CD4-positive, alpha-beta memory T cell (primary cell): ENCODE results near the gene KIAA0586. TPM values are rescaled to one million over a fixed set of nuclear protein-coding genes. Genes with fewer than 3 reads are reported as not detected.

ENCODE experiments used
- CTCF ChIA-PET: fragments of 350-600 bp; sonication (Branson Sonifier 250); formaldehyde crosslinking; loops from one replicate; lab custom pipeline; 2021; ENCODE audit warnings: inconsistent platforms; ENCODE audit not compliant: partially characterized antibody; lab: Charles Lee
- POLR2A ChIA-PET: fragments of 350-600 bp; sonication (Branson Sonifier 250); formaldehyde crosslinking; loops from one replicate; lab custom pipeline; 2021; ENCODE audit not compliant: partially characterized antibody; lab: Charles Lee
- DNase-seq, 5 donors: peaks; one replicate each; pipeline versions ENCODE4 v3.0.0 to v3.0.0-alpha.2; 2020 to 2022; ENCODE audit warnings: mixed read lengths in 1 of 5
- H3K27ac ChIP-seq: one replicate; pipeline ENCODE4 v1.7.0; 2013; ENCODE audit warnings: low read depth, low read length
- H3K27me3 ChIP-seq: 2 replicates; pipeline ENCODE4 v1.7.0; 2013; ENCODE audit warnings: mild to moderate bottlenecking, low read length, moderate library complexity; ENCODE audit not compliant: insufficient read depth
- H3K36me3 ChIP-seq: 2 replicates; pipeline ENCODE4 v1.7.0; 2013; ENCODE audit warnings: mild to moderate bottlenecking, low read length, moderate library complexity; ENCODE audit not compliant: insufficient read depth
- H3K4me1 ChIP-seq: 2 replicates; pipeline ENCODE4 v1.7.0; 2013; ENCODE audit warnings: mild to moderate bottlenecking, low read length, moderate library complexity; ENCODE audit not compliant: insufficient read depth
- H3K4me3 ChIP-seq, 2 donors: one replicate each; pipeline ENCODE4 v1.7.0; 2013; ENCODE audit warnings: low read length in 2 of 2, mild to moderate bottlenecking in 1 of 2
- H3K9me3 ChIP-seq, 2 donors: one replicate each; pipeline ENCODE4 v1.7.0; 2013; ENCODE audit warnings: low read length in 2 of 2, control low read depth in 1 of 2; ENCODE audit not compliant: control insufficient read depth in 1 of 2
- H3K27ac Mint-ChIP-seq, 7 donors: one replicate each; pipeline ENCODE4 v1.8.0; 2020 to 2021; ENCODE audit warnings: mixed read lengths in 7 of 7, mild to moderate bottlenecking in 6 of 7, inconsistent platforms in 3 of 7, moderate library complexity in 3 of 7
- H3K27me3 Mint-ChIP-seq, 2 donors: one replicate each; pipeline ENCODE4 v1.8.0; 2020 to 2021; ENCODE audit warnings: mixed read lengths in 2 of 2
- H3K36me3 Mint-ChIP-seq, 2 donors: one replicate each; pipeline ENCODE4 v1.8.0; 2020 to 2021; ENCODE audit warnings: mixed read lengths in 2 of 2, inconsistent platforms in 1 of 2, mild to moderate bottlenecking in 1 of 2
- H3K4me1 Mint-ChIP-seq, 4 donors: one replicate each; pipeline ENCODE4 v1.8.0; 2020 to 2021; ENCODE audit warnings: mixed read lengths in 4 of 4, mild to moderate bottlenecking in 1 of 4
- H3K4me3 Mint-ChIP-seq, 8 donors: one replicate each; pipeline ENCODE4 v1.8.0; 2020 to 2021; ENCODE audit warnings: mixed read lengths in 8 of 8, mild to moderate bottlenecking in 7 of 8, moderate library complexity in 6 of 8, inconsistent platforms in 3 of 8
- H3K9me3 Mint-ChIP-seq, 8 donors: one replicate each; pipeline ENCODE4 v1.8.0; 2020 to 2021; ENCODE audit warnings: mixed read lengths in 8 of 8, mild to moderate bottlenecking in 5 of 8, inconsistent platforms in 3 of 8, moderate library complexity in 1 of 8
- intact Hi-C: fragments of 100-400 bp; cut with micrococcal nuclease; formaldehyde crosslinking; loops from one replicate; pipeline ENCODE4 v1.15.1; 2023
- polyA plus RNA-seq, 2 donors: library from polyadenylated mRNA; unstranded; fragments of 300-500 nt; fragmentation: Illumina TruSeq; gene quantifications; one replicate each; pipeline ENCODE4 v1.2.3, GENCODE V29; 2021
- total RNA-seq, 2 experiments: library from RNA; stranded (reverse); gene quantifications; one replicate each; pipeline ENCODE4 v1.2.3, GENCODE V29; 2021

KIAA0586 gene
- total and polyA plus RNA-seq, 4 experiments from 2014 or later, result 13.7 to 48.2 (median 34.0) TPM

DNA sequence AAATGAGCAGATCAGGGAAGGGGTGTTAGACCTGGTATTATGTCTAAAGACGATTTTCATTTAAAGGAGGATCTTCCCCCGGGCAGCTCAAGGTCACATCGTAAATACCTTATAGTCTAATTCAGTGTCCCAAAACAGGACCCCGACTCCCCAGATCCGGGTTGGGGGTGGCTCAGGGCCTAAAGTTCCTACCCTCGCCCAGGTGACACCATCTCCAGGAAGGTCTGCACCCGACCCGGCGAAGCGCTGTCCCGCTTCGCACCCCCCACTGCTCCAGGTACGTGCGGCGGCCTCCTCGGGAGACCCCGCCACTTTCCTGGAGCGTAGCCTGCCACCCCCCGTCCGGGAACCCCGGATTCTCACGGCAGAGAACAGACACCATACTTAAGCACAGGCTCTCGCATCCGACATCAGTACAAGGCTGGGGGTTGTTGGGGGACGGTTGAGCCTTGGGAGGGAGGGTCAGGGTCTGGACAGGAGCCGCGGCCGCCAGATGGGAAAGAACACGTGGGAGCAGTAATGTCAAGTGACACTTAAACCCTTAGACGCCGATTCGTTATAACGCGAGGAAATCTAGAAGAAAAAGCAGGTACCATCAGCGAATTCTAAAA lies 744 bp upstream of the KIAA0586 start:
- H3K4me1 Mint-ChIP-seq, result peaks cover 23 to 64% (median 43%) of the 10 kb centered on the region in 4 donors

GRCh38 chr14:58428118-58428683 lies 682 bp downstream of the KIAA0586 start:
- peaks cover 39% of the 10 kb centered on the region for H3K4me1 ChIP-seq
- peak overlapping the region; percentile 90 to 96 for H3K4me3 ChIP-seq
- Mint-ChIP-seq H3K4me3 (peak overlapping the region; percentile 91 to 97 (median 94)), H3K27ac (peak overlapping the region; percentile 94 to 100 (median 98)), H3K27me3 (peaks cover 0 to 2% of the 10 kb centered on the region in 2 donors), H3K9me3 (peaks cover 0 to 4% (median 0%) of the 10 kb centered on the region in 8 donors), H3K36me3 (peaks cover 12 to 37% of the 10 kb centered on the region in 2 donors), H3K4me1 (peaks cover 23 to 67% (median 44%) of the 10 kb centered on the region in 4 donors)
- no peaks in the 10 kb centered on the region for H3K27me3 ChIP-seq
- DNase-seq, result peak in 2 of 5 donors; percentile 33 to 35
- H3K27ac ChIP-seq, result peak overlapping the region; percentile 88
- ChIA-PET CTCF (interaction anchor here (0.5 to 5.6 kb wide), 6 partner anchors 14 to 1159 kb away, joined by 3 to 49 read pairs (median 3); partner anchors contain the start of genes AP5M1, ARID4A, EXOC5 and TOMM20L), POLR2A (interaction anchor here (0.9 to 3.1 kb wide), 20 partner anchors 12 to 1159 kb away, joined by 3 to 68 read pairs (median 4); partner anchors contain the start of genes ACTR10, AP5M1, ARID4A and DAAM1)
- H3K36me3 ChIP-seq, result peaks cover 5% of the 10 kb centered on the region
- intact Hi-C loops, result loop anchor here (5.0 kb wide), 1 partner anchor 1036 kb away; the partner anchor contains the start of gene NAA30
- H3K9me3 ChIP-seq, result no peaks in the 10 kb centered on the region

More for the DNA sequence above, 744 bp upstream of the KIAA0586 start:
- H3K9me3 ChIP-seq, result no peaks in the 10 kb centered on the region
- H3K36me3 ChIP-seq, result peaks cover 4% of the 10 kb centered on the region
- Mint-ChIP-seq H3K36me3 (peaks cover 8 to 35% of the 10 kb centered on the region in 2 donors), H3K4me3 (peak overlapping the region; percentile 91 to 97 (median 94)), H3K9me3 (peaks cover 0 to 4% (median 0%) of the 10 kb centered on the region in 8 donors), H3K27ac (peak overlapping the region; percentile 94 to 100 (median 98)), H3K27me3 (peaks cover 0 to 2% of the 10 kb centered on the region in 2 donors)
- DNase-seq, result peak in 1 of 5 donors; percentile 58
- POLR2A ChIA-PET, result interaction anchor here (0.5 to 3.1 kb wide), 21 partner anchors 14 to 1822 kb away, joined by 3 to 68 read pairs (median 5); partner anchors contain the start of genes ACTR10, AP5M1, ARID4A and EXOC5
- H3K4me3 ChIP-seq, result peak overlapping the region; percentile 90 to 91
- peaks cover 39% of the 10 kb centered on the region for H3K4me1 ChIP-seq
- peak overlapping the region; percentile 88 for H3K27ac ChIP-seq
- intact Hi-C loops, result loop anchor here (1.0 to 5.0 kb wide), 11 partner anchors 31 to 1822 kb away; partner anchors contain the start of genes ARID4A, DAAM1, JKAMP and L3HYPDH
- no peaks in the 10 kb centered on the region for H3K27me3 ChIP-seq
- CTCF ChIA-PET, result interaction anchor here (1.0 to 5.6 kb wide), 6 partner anchors 9 to 1158 kb away, joined by 3 to 49 read pairs (median 3); partner anchors contain the start of genes AP5M1, ARID4A, EXOC5 and TOMM20L

GRCh38 chr14:58430156-58430555 lies 2.6 kb downstream of the KIAA0586 start:
- peaks cover 0 to 2% of the 10 kb centered on the region in 2 donors for H3K27me3 Mint-ChIP-seq
- POLR2A ChIA-PET, result interaction anchor here (1.1 kb wide), 1 partner anchor 132 kb away, joined by 3 read pairs; the partner anchor contains the start of gene ARID4A
- Histone ChIP-seq H3K9me3 (no peaks in the 10 kb centered on the region), H3K4me1 (peaks cover 39% of the 10 kb centered on the region), H3K27ac (no peak overlapping the region), H3K36me3 (peaks cover 18% of the 10 kb centered on the region), H3K27me3 (no peaks in the 10 kb centered on the region), H3K4me3 (no peak overlapping the region)
- CTCF ChIA-PET, result interaction anchor here (0.7 to 1.6 kb wide), 2 partner anchors 34 to 1016 kb away, joined by 3 to 10 read pairs; no protein-coding TSS in a partner anchor
- H3K9me3 Mint-ChIP-seq, result peaks cover 0 to 4% (median 0%) of the 10 kb centered on the region in 8 donors
- no peak for DNase-seq
- intact Hi-C loops, result no loop called here
- peaks cover 24 to 41% of the 10 kb centered on the region in 2 donors for H3K36me3 Mint-ChIP-seq
- H3K4me3 Mint-ChIP-seq, result peak overlapping the region in 3 of 8 donors; percentile 32 to 70 (median 50)
- peak overlapping the region in 2 of 7 donors; percentile 51 to 94 for H3K27ac Mint-ChIP-seq
- peaks cover 18 to 55% (median 33%) of the 10 kb centered on the region in 4 donors for H3K4me1 Mint-ChIP-seq

- H3K27me3 ChIP-seq, result no peaks in the 10 kb centered on the region
- no peak overlapping the region for H3K4me3 ChIP-seq
- Mint-ChIP-seq H3K4me3 (no peak overlapping the region), H3K27ac (peak overlapping the region in 1 of 7 donors; percentile 43), H3K9me3 (no peaks in the 10 kb centered on the region), H3K27me3 (no peaks in the 10 kb centered on the region), H3K36me3 (peaks cover 49 to 63% of the 10 kb centered on the region in 2 donors), H3K4me1 (peaks cover 0 to 13% (median 7%) of the 10 kb centered on the region in 4 donors)
- POLR2A ChIA-PET, result interaction anchor here (1.9 kb wide), 1 partner anchor 12 kb away, joined by 4 read pairs; the partner anchor contains the start of genes KIAA0586 and TIMM9
- peaks cover 30% of the 10 kb centered on the region for H3K36me3 ChIP-seq
- H3K4me1 ChIP-seq, result no peaks in the 10 kb centered on the region
- no peaks in the 10 kb centered on the region for H3K9me3 ChIP-seq
- no peak overlapping the region for H3K27ac ChIP-seq
- CTCF ChIA-PET, result no interaction called here
- DNase-seq, result no peak
- intact Hi-C loops, result no loop called here
Measured at GRCh38 chr14:58439476-58439875, 12.0 kb downstream of the KIAA0586 start.

DNA sequence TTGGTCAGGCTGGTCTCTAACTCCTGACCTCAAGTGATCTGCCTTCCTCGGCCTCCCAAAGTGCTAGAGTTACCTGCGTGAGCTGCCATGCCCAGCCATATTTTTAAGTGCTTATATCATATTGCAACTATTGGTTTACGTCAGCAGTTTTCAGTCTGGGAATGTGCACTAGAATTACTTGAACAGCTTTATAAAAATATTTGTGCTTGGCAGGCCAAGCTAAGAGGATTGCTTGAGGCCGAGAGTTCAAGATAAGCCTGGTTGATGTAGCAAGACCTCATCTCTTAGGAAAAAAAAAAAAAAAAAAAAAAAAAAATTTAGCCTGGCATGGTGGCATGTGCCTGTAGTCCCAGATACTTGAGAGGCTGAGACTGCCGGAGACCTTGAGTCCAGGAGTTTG lies 17.1 kb downstream of the KIAA0586 start:
- Mint-ChIP-seq H3K9me3 (no peaks in the 10 kb centered on the region), H3K4me1 (peaks cover 0 to 2% (median 0%) of the 10 kb centered on the region in 4 donors), H3K36me3 (peaks cover 16 to 50% of the 10 kb centered on the region in 2 donors), H3K27me3 (no peaks in the 10 kb centered on the region), H3K27ac (no peak overlapping the region), H3K4me3 (no peak overlapping the region)
- Histone ChIP-seq H3K9me3 (no peaks in the 10 kb centered on the region), H3K4me3 (no peak overlapping the region), H3K36me3 (peaks cover 34% of the 10 kb centered on the region), H3K27me3 (no peaks in the 10 kb centered on the region), H3K27ac (no peak overlapping the region), H3K4me1 (no peaks in the 10 kb centered on the region)
- ChIA-PET CTCF (interaction anchor here (0.7 kb wide), 1 partner anchor 37 kb away, joined by 4 read pairs; no protein-coding TSS in a partner anchor), POLR2A (no interaction called here)
- intact Hi-C loops, result no loop called here
- DNase-seq, result no peak

DNA sequence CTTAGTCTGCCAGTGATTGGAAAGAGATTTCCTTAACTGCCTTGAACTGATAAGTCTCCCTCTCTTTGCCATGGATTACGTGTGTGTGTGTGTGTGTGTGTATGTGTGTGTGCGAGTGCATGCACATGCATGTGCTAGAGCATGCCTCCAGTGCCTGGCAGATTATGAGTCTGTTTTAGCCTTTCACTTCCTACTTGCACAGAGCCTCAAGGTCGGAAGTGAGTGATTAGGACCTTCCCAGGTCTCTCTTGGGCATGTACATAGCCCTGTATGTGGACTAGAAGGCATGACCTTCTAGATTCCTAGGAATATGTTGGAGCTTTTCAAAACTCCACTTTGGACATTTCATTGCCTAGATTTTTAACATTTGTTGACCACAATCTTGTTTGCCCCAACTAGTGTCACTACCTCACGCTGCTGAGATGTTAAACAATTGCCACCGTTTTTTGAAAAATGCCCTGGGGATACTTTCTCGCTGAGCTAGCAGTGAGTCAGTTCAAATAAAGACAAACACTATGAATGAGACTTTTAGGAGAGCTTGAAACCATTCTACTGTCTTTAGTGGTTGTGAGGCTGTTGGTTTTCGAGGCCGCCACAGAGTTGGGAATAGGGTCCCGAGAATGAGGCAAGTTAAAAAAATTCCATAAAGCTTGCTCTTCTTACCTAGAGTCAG lies 28.2 kb downstream of the KIAA0586 start:
- ChIA-PET POLR2A (interaction anchor here (1.5 kb wide), 1 partner anchor 28 kb away, joined by 5 read pairs; the partner anchor contains the start of genes KIAA0586 and TIMM9), CTCF (interaction anchor here (1.3 kb wide), 1 partner anchor 9 kb away, joined by 3 read pairs; no protein-coding TSS in a partner anchor)
- intact Hi-C loops, result no loop called here
- Mint-ChIP-seq H3K4me3 (no peak overlapping the region), H3K4me1 (peaks cover 0 to 5% (median 2%) of the 10 kb centered on the region in 4 donors), H3K36me3 (peaks cover 52 to 68% of the 10 kb centered on the region in 2 donors), H3K27ac (peak overlapping the region in 3 of 7 donors; percentile 2 to 31 (median 22)), H3K9me3 (no peaks in the 10 kb centered on the region), H3K27me3 (no peaks in the 10 kb centered on the region)
- no peak overlapping the region for H3K4me3 ChIP-seq
- H3K27me3 ChIP-seq, result no peaks in the 10 kb centered on the region
- peaks cover 8% of the 10 kb centered on the region for H3K36me3 ChIP-seq
- no peak for DNase-seq
- no peaks in the 10 kb centered on the region for H3K4me1 ChIP-seq
- no peaks in the 10 kb centered on the region for H3K9me3 ChIP-seq
- no peak overlapping the region for H3K27ac ChIP-seq
